Brain microvascular endothelial cell (primary cell): ENCODE measurements around the gene ANKRD11.
"Not testable (repeated sequence)": the region's sequence is repeated elsewhere in the genome, so short reads cannot be mapped to it uniquely, and the experiment has no call there.

ENCODE experiments used
- DNase-seq: peaks from one replicate; pipeline ENCODE4 v3.0.0-alpha.2; 2020
- H3K27ac ChIP-seq: fragments of 250-450 bp; sonication (Bioruptor Pico); 2 replicates; pipeline ENCODE4 v1.5.1; 2020; ENCODE audit warnings: mild to moderate bottlenecking, moderate library complexity
- H3K27me3 ChIP-seq: fragments of 250-450 bp; sonication (Bioruptor Pico); replicated peaks from 2 replicates; pipeline ENCODE4 v1.5.1; 2020; ENCODE audit warnings: mild to moderate bottlenecking
- H3K36me3 ChIP-seq: fragments of 250-450 bp; sonication (Bioruptor Pico); replicated peaks from 2 replicates; pipeline ENCODE4 v1.5.1; 2020; ENCODE audit warnings: mild to moderate bottlenecking
- H3K4me3 ChIP-seq: 2 replicates; pipeline ENCODE4 v1.5.1; 2011; ENCODE audit warnings: low read depth, mild to moderate bottlenecking, control low read depth, low read length, moderate library complexity
- in situ Hi-C: cut with HindIII; loops from 2 replicates; pipeline ENCODE4 v1.10.0; 2017; ENCODE audit warnings: low sequenced_read_pairs, low pct_ligation_motif_present
- TF ChIP-seq, protein P1 (sequence below): IDR thresholded peaks from 2 replicates; pipeline ENCODE4 v1.5.1; 2011; ENCODE audit warnings: low read depth, mild to moderate bottlenecking, moderate library complexity, low read length, control low read depth, inconsistent platforms; ENCODE audit errors: missing control alignments

ANKRD11 gene

DNA sequence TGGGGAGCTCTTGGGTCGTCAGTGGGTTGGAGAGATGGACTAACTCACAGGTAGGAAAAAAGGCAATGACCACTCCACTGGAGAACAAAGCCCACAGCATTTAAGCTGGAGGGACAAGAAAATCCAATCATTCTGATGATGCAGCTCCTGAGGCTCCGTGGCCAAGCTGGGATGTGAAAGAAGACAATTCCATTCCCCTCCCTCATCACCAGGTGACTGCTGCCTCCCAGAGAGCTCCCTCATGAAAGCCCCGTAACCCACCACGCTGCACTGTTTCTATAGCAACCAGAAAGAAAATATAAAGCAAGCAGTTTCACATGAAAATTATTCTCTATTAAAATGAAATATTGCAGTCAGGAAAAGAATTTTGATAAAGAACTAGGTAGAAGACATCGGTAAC is 15.2 kb downstream of the ANKRD11 start:
- in situ Hi-C loops: no loop called here
- TF ChIP-seq, protein P1, sequence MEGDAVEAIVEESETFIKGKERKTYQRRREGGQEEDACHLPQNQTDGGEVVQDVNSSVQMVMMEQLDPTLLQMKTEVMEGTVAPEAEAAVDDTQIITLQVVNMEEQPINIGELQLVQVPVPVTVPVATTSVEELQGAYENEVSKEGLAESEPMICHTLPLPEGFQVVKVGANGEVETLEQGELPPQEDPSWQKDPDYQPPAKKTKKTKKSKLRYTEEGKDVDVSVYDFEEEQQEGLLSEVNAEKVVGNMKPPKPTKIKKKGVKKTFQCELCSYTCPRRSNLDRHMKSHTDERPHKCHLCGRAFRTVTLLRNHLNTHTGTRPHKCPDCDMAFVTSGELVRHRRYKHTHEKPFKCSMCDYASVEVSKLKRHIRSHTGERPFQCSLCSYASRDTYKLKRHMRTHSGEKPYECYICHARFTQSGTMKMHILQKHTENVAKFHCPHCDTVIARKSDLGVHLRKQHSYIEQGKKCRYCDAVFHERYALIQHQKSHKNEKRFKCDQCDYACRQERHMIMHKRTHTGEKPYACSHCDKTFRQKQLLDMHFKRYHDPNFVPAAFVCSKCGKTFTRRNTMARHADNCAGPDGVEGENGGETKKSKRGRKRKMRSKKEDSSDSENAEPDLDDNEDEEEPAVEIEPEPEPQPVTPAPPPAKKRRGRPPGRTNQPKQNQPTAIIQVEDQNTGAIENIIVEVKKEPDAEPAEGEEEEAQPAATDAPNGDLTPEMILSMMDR: no peak
- DNase-seq: no peak
- no peak overlapping the region for H3K27ac ChIP-seq
- H3K36me3 ChIP-seq: no peaks in the 10 kb centered on the region
- no peaks in the 10 kb centered on the region for H3K27me3 ChIP-seq
- no peak overlapping the region for H3K4me3 ChIP-seq

DNA sequence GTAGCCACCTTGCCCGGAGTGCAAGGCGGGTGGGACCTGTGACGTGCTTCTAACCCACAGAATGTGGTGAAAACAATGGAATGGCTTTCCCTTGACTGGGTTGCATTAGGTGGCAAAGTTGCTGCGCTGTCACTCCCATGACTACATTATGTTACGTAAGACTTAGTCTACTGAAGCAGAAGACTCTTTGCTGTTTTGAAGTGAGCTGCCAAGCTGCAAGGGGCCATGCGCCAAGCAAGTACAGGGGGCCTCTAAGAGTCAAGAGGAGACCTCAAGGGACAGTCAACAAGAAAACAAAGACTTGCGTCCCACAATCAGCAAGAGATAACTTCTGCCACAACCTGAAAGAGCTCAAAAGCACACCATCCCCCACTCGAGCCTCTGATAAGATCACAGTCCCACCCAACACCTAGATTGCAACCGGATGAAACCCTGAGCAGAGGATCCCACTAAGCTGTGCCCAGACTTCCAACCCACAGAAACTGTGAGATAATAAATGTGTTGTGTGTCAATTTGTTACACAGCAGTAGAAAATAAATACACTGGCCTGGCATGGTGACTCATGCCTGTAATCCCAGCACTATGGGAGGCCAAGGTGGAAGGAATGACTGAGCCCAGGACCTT is 16.5 kb downstream of the ANKRD11 start:
- in situ Hi-C loops: no loop called here
- Histone ChIP-seq H3K27me3 (no peaks in the 10 kb centered on the region), H3K27ac (no peak overlapping the region), H3K4me3 (no peak overlapping the region), H3K36me3 (no peaks in the 10 kb centered on the region)
- TF ChIP-seq, protein P1: no peak
- peak; percentile 34 for DNase-seq

DNA sequence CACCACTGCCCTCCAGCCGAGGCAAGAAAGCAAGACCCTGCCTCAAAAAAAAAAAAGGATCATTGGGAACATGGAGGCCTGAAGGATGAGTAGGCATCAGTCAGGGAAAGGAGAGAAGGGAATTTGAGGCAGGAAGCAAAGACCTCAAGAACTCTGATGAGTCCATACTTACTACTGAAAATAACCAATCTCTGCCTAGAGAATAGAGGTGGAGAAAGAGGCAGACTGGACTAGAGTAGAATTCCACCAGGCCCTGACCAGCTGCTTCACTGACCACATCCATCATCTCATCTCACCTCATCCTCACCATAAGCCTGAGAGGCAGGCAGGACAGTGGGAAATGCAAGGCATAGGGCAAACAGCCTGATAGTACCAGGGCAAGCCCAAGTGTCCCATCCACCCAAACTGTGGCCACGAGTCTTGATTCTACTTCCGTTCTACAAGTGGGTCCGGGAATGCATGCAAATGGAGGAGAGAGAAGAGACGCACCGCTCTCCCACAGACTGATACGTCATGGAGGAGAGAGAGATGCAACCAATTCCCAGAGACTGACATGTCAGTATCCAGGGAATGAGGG is 17.1 kb downstream of the ANKRD11 start:
- no peaks in the 10 kb centered on the region for H3K27me3 ChIP-seq
- TF ChIP-seq, protein P1: no peak
- DNase-seq: no peak
- H3K27ac ChIP-seq: no peak overlapping the region
- in situ Hi-C loops: no loop called here
- no peaks in the 10 kb centered on the region for H3K36me3 ChIP-seq
- no peak overlapping the region for H3K4me3 ChIP-seq

DNA sequence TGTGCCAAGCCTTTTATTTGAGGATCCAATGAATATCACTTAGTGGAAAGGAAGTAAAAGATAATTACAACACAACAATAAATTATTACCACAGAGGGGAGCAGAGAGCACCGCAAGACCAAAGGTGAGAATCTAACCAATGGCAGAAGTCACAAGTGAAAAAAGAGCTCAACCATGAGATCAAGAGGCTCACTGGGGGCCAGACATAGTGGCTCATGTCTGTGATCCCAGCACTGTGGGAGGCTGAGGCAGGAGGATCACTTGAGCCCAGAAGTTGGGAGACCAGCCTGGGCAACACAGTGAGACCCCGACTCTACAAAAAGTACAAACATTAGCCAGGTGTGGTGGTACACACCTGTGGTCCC is 17.7 kb downstream of the ANKRD11 start:
- Histone ChIP-seq H3K27me3 (no peaks in the 10 kb centered on the region), H3K36me3 (peaks cover 1% of the 10 kb centered on the region), H3K27ac (no peak overlapping the region), H3K4me3 (no peak overlapping the region)
- in situ Hi-C loops: no loop called here
- no peak for DNase-seq
- TF ChIP-seq, protein P1: no peak

DNA sequence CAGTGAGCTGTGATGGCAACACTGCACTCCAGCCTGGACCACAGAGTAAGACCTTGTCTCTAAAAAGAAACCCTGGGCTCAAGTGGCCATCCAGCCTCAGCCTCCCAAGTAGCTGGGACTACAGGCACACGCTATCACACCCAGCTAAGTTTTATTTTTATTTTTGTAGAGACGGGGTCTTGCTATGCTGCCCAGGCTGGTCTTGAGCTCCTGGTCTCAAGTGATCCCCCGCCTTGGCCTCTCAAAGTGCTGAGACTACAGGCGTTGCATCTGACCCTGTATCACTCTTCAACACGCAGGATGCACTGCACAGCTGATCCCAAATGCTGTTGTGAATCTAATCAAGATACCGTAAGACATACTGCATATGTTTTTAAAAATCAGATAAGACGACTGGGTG is 23.0 kb downstream of the ANKRD11 start:
- no peak for DNase-seq
- Histone ChIP-seq H3K36me3 (peaks cover 4% of the 10 kb centered on the region), H3K27ac (no peak overlapping the region), H3K4me3 (no peak overlapping the region), H3K27me3 (no peaks in the 10 kb centered on the region)
- in situ Hi-C loops: no loop called here
- TF ChIP-seq, protein P1: no peak

DNA sequence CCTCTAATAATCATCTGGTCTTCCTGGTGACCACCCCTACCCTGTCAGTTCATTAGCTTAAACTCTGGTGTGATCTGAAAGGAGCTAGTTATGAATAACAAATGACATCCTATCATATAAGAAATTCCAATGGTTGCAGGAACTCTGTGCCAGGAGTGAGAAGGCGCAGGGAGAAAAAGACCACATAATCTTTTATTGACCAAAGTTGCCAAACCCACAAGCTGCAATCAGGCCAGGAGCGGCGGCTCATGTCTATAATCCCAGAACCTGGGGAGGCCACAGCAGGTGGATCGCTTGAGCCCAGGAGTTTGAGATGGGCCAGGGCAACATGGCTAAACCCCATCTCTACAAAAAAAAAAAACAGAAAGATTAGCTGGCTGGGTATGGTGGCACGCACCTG is 23.4 kb downstream of the ANKRD11 start:
- in situ Hi-C loops: no loop called here
- no peak overlapping the region for H3K27ac ChIP-seq
- peaks cover 4% of the 10 kb centered on the region for H3K36me3 ChIP-seq
- TF ChIP-seq, protein P1: no peak
- H3K27me3 ChIP-seq: no peaks in the 10 kb centered on the region
- no peak overlapping the region for H3K4me3 ChIP-seq
- DNase-seq: no peak

DNA sequence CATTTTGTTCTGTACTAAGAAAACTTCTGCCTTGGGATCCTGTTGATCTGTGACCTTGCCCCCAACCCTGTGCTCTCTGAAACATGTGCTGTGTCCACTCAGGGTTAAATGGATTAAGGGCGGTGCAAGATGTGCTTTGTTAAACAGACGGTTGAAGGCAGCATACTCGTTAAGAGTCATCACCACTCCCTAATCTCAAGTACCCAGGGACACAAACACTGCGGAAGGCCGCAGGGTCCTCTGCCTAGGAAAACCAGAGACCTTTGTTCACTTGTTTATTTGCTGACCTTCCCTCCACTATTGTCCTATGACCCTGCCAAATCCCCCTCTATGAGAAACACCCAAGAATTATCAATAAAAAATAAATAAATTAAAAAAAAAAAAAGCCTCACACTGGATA is 27.0 kb downstream of the ANKRD11 start:
- H3K4me3 ChIP-seq, H3K27me3 ChIP-seq, H3K27ac ChIP-seq, DNase-seq, H3K36me3 ChIP-seq, in situ Hi-C loops: not testable (repeated sequence)

DNA sequence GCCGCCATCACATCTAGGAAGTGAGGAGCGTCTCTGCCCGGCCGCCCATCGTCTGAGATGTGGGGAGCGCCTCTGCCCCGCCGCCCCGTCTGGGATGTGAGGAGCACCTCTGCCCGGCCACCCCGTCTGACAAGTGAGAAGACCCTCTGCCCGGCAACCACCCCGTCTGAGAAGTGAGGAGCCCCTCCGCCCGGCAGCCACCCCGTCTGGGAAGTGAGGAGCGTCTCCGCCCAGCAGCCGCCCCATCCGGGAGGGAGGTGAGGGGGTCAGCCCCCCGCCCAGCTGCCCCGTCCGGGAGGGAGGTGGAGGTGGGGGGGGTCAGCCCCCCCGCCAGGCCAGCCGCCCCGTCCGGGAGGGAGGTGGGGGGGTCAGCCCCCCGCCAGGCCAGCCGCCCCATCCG is 27.7 kb downstream of the ANKRD11 start:
- DNase-seq, H3K4me3 ChIP-seq, H3K27me3 ChIP-seq, H3K36me3 ChIP-seq, H3K27ac ChIP-seq, in situ Hi-C loops: not testable (repeated sequence)
